ENCODE data around the gene AOAH. TPM values are rescaled to one million over a fixed set of nuclear protein-coding genes. Genes with fewer than 3 reads are reported as not detected.
"Not testable (repeated sequence)": the region's sequence is repeated elsewhere in the genome, so short reads cannot be mapped to it uniquely, and the experiment has no call there.

Gene AOAH
- total RNA-seq, 1 donor, result 15.1 TPM

DNA sequence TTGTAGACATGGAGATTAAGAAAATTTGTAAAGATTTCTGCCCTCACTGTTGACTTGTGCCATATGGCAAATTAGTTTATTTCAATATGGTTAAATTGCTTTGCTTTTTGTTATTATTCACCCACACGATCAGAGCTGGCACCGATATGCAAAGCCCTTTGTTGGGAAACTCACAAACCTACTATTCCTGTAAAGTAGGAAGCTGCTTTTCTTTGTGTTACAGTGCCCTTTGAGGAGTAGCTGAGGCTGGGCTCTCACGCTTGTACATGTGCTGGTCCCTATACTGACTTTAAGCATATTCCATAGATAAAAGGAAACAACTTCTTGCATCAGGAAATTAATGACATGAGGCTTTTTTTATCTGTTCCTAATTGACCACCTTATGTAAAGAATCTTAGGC lies 17.6 kb upstream of the AOAH start:
- no peak for DNase-seq (ENCODE audit: low read depth in 2 of 3, low spot score in 2 of 3)

DNA sequence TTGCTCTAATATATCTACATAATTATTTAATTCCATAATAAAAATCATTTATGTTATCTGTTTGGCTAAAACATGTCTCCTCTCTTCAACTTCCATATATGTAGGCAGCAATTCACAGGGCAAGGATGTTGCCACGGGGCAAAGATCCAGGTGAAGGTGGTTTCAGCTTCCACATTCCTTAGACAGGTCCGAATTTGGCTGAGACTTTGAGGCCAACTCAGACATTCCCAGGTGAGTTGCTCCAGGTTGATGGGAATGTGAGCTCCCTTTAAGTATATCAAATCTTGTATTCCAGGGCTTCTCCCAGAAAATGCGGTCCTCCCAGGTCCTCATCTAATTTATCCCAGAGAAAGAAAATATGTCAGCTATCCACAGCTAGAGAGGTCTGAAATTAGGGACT lies 15.1 kb upstream of the AOAH start:
- no peak for DNase-seq (ENCODE audit: low read depth in 2 of 3, low spot score in 2 of 3)

DNA sequence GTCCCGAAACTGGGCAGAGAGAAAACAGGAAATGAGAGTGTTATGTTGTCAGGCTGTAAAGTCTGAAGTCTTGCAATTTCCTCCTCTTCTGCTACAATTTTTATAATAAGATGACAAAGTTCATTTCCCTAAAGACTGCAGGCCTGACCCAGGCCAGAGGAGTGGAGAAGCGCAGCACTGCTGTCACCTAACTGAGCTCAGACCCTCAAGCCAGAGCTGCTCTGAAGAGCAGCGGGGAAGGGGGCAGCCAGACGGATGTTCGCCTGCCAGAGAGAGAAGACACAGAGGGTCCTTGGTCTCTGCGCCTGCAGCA lies 12.6 kb upstream of the AOAH start:
- DNase-seq (ENCODE audit: low read depth in 2 of 3, low spot score in 2 of 3), result no peak

DNA sequence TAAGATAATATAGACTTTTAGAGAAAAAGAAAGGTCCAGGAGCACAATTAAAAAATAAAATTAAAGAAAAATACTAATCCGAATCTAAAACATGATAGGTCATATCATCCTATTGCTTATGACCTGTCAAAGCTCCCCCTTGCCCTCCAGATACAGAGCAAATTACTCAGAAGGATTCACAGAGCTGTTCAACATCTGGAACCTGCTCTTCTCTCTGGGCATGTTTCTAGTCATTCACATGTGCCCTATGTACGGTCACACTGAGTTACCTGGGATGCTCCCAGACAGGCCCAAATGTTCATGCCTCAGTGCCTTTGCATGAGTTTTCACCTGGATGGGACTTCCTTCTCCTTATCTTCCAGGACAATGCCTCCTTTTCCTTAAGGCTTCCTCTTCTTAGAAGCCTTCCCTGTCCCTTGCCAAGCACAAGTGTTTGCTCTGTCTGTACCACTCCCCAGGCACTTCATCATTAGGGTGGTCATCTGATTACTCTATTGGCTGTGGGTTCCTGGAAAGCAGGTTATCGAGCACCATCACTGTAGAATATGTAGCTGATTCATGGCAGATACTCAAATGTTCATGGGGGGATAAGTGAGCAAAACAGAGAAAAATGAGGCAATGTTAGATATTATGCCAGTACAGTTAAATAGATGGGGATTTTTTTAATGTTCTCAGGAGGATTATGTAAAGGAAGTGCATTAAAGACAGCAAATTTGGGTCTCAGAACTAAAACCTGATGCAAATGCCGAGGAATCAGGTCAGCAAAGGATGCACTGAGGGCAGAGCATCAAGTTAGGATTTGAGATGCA lies 12.0 kb upstream of the AOAH start:
- DNase-seq (ENCODE audit: low read depth in 2 of 3, low spot score in 2 of 3), result no peak

DNA sequence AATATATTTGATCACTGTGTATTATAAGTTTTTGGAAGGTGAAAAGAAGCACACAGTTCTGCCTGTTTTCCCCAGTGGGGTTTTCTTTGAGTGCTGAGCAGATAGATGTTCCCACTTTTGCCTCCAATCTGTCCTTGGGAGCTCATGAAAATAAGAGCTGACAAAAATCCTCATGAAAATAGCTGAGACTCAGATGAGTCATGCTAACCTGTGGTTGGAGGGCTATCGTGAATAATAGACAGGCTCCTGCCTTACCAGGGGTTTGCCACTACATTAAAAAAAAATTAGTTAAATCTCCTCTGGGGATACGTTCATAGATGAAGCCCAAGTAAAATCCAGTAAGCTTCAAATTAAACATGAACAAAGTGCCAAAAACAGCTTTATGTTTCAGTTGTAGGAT lies 10.9 kb upstream of the AOAH start:
- no peak for DNase-seq (ENCODE audit: low read depth in 2 of 3, low spot score in 2 of 3)

DNA sequence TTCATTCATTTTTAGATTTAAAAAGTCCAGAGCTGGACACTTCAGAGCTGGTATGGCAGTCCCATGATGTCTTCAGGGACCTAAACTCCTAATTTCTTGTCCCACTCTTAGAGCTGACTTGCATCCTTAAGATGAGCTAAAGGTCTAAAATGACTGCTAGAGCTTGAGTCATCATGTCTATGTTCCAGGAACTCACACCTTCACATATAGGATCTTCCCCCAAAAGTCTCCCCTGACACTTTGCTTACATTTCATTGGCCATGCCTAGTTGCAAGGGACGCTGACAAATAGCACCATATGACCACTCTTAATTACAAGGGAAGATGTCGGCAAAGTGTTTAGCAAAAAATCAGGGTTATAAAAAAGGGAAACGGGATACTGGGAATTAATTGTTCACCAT lies 10.4 kb upstream of the AOAH start:
- no peak for DNase-seq (ENCODE audit: low read depth in 2 of 3, low spot score in 2 of 3)

DNA sequence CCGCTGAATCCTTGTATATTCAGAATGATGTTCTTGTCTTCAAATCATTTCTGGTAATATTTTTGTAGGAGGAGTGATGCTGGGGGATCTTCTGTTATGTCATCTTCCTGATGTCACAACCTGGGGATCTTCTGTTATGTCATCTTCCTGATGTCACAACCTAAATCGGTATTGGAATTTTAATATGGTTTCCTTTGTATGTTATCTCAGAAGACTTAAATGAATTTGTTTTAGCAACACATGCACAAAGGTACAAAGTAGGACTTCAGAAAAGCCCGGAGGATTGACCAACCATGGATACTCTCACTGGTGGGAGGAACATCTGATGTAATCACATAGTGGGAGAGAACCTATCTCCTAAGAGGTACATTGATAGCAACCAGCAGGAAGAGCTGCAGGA lies 9.1 kb upstream of the AOAH start:
- no peak for DNase-seq (ENCODE audit: low read depth in 2 of 3, low spot score in 2 of 3)

DNA sequence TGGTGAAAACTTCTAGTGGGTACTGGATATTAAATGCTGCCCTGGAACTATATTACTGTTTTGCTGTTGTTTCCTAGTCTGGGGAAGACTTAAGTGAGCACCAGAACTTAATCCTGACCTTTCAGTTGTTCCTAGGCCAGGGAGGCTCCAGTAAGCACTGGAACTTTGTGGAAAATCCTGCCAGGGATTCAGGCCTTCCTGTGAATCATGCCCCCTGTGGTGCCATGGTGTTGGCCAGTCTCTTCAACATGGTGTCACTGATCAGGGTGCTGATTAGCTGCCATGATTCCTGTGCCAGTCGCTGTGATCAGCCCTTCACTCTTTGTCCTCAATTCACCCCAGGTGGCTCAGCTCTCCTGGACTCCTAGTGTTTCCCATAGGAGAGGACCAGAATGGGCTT lies 8.5 kb upstream of the AOAH start:
- DNase-seq (ENCODE audit: low read depth in 2 of 3, low spot score in 2 of 3), result no peak

DNA sequence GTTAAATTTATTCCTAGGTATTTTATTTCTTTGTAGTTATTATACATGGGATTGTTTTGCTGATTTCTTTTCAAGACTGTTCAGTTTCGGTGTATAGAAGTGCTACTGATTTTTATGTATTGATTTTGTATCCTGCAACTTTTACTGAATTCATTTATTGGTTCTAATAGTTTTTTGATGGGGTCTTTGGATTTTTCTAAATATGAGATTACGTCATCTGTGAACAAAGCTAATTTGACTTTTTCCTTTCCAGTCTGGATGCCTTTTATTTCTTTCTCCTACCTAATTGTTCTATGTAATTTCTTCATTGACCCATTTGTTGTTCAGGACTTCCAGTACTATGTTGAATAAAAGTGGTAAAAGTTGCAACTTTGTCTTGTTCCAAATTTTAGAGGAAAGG lies 5.8 kb upstream of the AOAH start:
- DNase-seq (ENCODE audit: low read depth in 2 of 3, low spot score in 2 of 3), result no peak

DNA sequence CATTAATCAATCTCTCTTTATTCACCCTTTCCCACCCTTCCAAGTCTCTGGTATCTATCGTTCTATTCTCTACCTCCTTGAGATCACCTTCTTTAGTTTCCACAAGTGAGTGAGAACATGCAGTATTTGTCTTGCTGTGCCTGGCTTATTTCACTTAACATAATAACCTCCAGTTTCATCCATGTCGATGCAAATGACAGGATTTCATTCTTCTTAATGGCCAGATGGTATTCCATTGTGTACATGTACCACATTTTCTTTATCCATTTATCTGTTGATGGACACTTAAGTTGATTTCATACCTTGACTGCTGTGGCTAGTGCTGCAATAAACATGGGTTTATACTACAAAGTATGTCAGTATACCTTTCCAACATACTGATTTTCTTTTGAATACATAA lies 3.8 kb upstream of the AOAH start:
- DNase-seq (ENCODE audit: low read depth in 2 of 3, low spot score in 2 of 3), result no peak

DNA sequence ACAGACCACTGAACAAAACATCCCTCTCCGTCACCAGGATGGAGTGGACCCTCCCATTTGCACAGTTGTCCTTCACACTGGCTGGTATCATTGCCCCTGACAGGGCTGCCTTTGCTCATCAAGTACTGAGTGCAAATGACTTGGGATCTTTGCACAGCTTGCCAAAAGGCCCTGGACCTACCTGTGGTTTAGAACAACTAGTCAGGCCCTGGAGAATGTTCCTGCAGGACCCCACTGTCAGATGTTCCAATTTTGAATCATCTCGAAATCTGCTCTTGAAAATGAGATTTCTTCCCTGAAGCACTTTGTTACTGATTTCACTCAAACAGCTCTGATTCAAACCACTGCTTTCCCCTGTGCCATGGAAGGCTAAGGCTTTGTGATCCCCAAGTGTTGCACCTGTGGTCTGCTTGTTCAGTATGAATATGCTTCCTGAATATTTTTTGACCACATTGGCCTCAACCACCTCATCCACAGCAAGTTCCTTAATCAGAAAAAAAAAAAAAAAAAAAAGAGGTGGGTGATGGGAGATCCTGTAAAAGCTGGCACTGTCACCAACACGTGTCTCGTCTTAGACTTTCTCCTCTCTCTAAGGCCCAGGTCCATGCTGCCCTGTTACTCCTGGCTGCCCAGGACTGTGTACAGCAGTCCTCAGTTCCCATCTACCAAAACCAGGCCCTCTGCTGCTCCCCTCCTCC lies 2.7 kb upstream of the AOAH start:
- DNase-seq (ENCODE audit: low read depth in 2 of 3, low spot score in 2 of 3), result peak in 2 of 3 donors; percentile 59 to 78

DNA sequence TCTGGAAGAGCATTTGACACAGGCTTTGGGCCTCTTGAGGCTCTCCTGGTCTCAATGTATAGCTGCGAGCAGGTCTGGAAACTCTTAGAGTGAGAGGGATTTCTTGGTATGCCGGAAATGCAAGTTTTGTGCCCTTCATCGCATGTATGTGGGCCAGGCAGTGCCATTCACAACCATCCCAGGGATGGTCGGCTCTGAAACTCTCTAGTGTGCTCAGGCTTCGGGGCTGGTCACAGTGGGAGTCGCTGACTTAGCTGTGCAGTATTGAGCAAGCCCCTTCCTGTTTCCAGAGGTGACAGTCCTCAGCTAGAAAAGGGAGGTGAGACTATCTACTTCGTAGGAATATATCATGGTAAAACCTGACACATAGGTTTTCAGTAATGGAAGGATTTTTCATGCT lies 2.0 kb upstream of the AOAH start:
- DNase-seq (ENCODE audit: low read depth in 2 of 3, low spot score in 2 of 3), result no peak

DNA sequence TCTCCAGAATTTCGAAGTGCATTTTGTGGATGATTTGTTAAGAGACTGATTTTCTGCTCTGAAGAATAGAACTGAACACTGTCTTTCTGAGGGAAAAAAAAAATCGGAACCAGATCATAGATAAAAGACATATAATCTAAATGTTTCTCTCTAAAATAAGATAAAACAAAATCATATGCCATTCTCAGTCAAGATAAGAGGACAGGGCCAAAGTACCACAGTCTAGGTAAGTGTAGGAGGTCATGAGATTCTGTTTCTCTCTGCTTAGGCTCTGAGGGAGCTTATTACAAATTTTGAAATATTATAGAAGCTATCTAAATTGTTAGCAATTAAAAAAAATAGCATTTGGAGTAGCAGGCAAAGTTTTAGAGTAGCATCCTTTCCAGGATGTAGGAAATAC lies 702 bp upstream of the AOAH start:
- DNase-seq (ENCODE audit: low read depth in 2 of 3, low spot score in 2 of 3), result no peak

DNA sequence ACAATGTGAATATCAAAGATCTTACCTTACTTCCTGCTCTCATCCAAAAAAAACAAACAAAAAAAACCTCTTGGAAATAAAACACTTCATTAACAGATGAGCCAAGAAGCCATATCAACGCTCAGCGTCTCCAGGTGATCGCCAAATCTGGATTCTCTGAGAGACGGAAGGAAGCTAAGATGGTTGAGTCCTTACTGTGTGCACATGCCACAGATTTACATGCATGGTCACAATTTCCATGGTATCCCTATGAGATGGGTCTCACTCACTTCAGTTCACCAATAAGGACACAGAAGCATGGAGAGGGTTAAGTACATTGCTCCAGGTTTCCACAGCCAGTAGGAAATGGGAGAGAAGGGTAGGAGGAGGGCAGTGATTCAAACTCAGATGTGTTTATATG lies 1.0 kb downstream of the AOAH start:
- no peak for DNase-seq (ENCODE audit: low read depth in 2 of 3, low spot score in 2 of 3)

DNA sequence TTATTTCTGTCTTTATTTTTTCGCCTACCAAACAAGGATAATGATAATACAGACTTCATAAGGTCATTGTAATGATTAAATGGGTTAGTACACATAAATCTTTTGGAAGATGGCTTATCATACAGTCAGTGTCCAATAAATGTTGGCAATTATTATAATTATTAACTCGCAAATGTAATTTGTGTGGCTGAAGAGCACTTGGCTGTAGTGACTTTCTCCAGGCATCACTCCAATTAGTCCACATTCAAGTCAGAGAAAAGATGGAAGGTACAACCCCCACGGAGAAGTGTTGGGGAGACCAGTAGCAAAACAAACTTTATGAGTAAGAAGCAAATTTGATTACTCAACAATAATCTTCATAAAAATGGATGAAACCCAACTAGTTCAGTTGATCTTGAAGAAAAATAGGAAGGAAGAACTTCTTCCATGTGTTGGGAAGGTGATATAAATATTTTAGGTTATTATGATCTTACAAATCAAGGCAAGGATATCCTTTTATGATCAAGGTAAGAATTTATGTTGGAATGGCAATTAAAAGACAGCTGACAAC lies 5.1 kb downstream of the AOAH start:
- DNase-seq (ENCODE audit: low read depth in 2 of 3, low spot score in 2 of 3), result no peak

DNA sequence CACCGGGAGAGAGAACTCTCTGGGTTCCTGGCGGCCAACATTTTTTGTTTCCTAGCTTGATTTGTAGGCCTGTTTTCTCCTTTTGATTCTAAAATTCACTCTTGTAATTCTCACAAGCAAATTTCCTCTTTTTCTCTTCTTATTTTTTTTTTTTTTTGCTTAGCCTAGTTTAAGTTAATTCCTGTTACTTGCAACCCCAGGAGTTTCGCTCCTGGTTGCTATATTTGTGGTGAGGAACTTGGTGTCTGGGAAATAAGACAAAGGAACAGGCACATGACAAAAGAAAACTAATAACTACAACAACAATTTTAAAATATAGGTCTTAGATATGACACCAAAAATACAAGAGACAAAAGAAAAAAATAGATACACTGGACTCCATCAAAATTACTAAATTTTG lies 6.7 kb downstream of the AOAH start:
- no peak for DNase-seq (ENCODE audit: low read depth in 2 of 3, low spot score in 2 of 3)

DNA sequence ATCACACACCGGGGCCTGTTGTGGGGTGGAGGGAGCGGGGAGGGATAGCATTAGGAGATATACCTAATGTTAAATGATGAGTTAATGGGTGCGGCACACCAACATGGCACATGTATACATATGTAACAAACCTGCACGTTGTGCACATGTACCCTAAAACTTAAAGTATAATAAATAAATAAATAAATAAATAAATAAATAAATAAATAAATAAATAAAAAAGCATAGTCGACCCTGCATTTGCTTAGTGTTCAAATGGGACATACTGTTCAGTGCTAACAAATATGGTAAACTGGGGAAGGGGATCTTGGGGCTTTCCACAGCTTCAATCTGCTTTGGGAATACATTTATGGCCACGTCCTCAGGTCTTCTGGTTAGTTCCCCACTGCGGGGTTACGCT lies 7.5 kb downstream of the AOAH start:
- DNase-seq (ENCODE audit: low read depth in 2 of 3, low spot score in 2 of 3), result not testable (repeated sequence)

DNA sequence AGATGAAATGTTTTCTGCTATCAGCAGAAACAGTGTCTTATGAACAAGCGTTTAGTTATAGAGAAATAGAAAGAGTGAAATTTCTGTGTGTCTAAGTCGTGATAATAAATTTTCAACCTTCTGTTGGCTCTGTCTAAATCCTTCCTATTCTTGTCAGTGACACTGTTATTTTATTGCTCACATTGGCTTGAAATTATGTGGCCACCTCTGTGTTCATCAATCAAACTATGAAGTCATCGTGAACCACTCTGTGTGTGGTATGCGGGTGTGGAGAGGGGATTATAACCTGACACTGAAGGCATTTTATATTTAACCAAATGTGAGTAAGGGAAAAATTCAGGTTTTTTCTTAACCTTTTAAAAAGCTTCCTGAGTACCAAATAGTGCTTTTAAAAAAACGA lies 12.3 kb downstream of the AOAH start:
- no peak for DNase-seq (ENCODE audit: low read depth in 2 of 3, low spot score in 2 of 3)

DNA sequence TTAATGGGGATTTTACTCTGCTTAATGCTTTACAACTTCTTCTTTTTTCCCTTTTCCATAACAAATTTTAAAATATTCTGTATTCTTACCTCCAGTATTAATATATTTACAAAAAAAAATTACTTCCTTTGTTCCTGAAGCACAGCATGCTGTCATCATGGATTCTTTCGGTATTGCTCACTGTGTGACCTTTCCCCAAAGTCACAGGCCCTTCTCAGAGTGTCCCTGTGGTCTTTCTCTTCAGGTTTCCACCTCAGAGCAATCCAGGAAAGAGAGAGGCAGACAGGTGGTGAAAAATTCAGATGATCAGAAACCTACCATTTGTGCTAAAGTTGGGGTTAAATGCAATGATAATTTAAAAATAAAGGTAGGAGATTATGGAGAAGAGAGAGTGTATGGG lies 13.0 kb downstream of the AOAH start:
- DNase-seq (ENCODE audit: low read depth in 2 of 3, low spot score in 2 of 3), result no peak

DNA sequence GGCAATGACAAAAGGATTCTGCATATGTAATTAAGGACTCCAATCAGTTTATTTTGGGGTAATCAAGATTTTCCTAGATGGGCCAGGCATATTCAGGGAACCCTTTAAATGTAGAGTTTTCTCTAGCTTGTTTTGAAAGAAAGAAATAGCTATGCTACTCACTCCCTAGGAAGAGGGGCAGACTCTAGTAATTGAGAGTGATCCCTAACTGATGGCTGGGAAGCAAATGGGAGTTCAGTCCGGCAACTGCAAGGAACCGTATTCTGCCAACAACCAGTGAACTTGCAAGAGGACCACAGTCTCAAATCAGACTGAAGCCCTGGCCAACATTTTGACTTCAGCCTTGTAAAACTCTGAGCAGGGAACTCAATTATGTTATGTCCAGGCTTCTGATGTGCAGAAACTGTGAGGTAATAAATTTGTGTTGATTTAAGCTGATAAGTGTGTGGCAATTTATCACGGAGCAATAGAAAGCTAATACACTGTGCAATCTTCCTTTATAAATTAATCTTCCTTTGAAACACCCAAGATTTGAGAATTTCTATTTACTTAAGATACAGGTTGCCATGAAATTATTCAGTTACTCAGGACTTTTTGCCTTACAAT lies 14.0 kb downstream of the AOAH start:
- no peak for DNase-seq (ENCODE audit: low read depth in 2 of 3, low spot score in 2 of 3)

DNA sequence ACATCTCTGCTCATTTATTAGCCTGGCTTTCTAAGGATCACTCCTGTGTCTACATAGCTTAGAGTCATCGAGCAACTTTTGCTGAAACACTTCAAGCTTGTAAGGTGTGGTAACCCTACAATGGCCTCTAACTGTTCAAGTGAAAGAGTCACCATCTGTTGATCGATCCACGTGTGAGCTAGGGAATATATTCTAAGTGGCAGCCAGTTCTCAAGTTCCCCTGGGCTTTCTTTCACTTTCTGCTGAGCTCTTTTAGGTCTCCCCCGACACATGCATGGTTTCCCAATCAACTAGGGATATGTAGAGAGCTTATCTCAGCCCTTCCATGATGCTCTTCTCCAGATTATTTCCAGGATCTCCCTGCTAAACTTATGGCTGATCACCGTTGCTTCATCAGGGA lies 15.5 kb downstream of the AOAH start:
- DNase-seq (ENCODE audit: low read depth in 2 of 3, low spot score in 2 of 3), result no peak

DNA sequence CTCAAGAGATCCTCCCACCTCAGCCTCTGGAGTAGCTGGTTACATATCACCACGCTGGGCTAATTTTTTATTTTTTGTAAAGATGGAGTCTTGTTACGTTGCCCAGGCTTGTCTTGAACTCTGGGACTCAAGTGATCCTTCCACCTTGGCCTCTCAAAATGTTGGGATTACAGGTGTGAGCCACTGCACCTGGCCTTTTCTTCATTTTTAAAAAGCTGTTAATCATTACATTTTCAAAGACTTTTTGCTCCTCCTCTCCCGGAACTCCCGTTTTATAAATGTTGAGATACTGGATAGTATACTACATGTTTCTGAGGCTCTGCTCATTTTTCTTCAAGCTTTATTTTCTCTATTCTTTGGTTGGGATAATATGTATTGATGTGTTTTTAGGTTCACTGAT lies 16.4 kb downstream of the AOAH start:
- DNase-seq (ENCODE audit: low read depth in 2 of 3, low spot score in 2 of 3), result no peak
